ENCODE data around the gene FOXO6. TPM values are rescaled to one million over a fixed set of nuclear protein-coding genes. Genes with fewer than 3 reads are reported as not detected.

The FOXO6 gene
- polyA plus RNA-seq, 1 of the 3 experiments (the other 2 are of a cell fraction), result 0.35 TPM

DNA sequence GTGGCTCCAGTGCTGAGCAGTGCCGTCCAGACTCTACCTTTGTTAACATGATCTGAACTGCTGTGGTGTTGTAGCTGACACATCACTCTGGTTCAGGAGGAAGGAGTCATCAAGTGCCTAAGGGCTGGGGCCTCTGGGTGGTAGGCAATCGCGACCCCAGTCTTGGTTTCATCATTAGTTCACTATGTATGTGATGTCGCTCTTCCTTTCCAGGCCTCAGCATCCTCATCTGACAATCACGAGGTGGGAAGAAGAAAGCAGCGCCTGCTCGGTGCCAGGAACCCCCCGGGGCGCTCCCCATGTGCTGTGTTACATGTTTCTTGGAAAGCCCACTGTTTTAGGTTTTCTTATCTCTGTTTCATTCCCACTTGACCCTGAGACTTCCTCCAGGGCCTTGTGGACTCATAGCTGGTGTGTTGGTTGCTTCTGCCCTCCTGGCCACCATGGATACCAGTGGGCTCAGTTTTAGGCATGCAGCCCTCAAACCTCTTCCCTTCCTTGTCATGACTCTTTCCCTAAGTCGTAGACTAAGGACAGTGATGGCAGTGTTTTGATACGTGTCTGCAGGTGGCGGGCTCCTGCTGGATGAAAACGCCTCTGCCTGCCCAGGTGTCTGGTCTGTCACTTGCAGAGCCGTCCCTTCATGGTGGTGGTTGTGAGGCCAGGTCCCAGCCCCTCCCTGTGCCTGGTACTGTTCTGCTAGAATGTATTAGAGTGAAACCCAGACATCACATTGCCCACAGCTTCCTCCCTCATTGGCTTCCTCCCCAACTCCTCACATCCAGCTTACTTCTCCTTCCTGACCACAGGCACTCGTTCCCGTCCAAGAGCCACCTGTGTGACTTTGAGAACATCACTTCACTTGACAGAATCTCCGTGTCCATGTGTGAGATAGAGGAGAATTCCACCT is 17.2 kb upstream of the FOXO6 start:
- Histone ChIP-seq H3K27me3 (ENCODE audit: insufficient read depth) (no peaks in the 10 kb centered on the region), H3K4me1 (ENCODE audit: control insufficient read depth in 1 of 2, insufficient read depth in 2 of 2, low read depth in 1 of 2, low read length in 1 of 2) (peaks cover 0 to 4% of the 10 kb centered on the region in 2 experiments; a peak in 1 of 4 replicates), H3K9me3 (no peaks in the 10 kb centered on the region), H3K4me3 (ENCODE audit: low read depth in 2 of 2, low read length in 1 of 2) (no peak overlapping the region), H3F3A (replicated peaks; ENCODE audit: insufficient read depth) (no peaks in the 10 kb centered on the region), H2AFZ (ENCODE audit: low read depth) (no peak overlapping the region), H3K79me2 (ENCODE audit: insufficient read depth) (no peaks in the 10 kb centered on the region), H3K36me3 (replicated peaks in 1 of 2; ENCODE audit: control insufficient read depth in 1 of 2, insufficient read depth in 2 of 2, low read length in 1 of 2) (no peaks in the 10 kb centered on the region), H3K27ac (ENCODE audit: low read depth in 2 of 2, low read length in 1 of 2) (no peak overlapping the region), H3K4me2 (no peak overlapping the region), H3K9ac (no peak overlapping the region), H3K9me2 (no peaks in the 10 kb centered on the region), H4K20me1 (ENCODE audit: insufficient read depth) (no peaks in the 10 kb centered on the region)
- ChIA-PET CTCF (interaction anchor here (1.3 kb wide), 1 partner anchor 79 kb away, joined by 3 read pairs; no protein-coding TSS in a partner anchor), POLR2A (no interaction called here)
- no peak for DNase-seq
- 89% methylated on average over 16 of the region's 17 CpGs for WGBS (ENCODE audit: low lambda C conversion rate)
- TF ChIP-seq SMC3 (IDR thresholded peaks at IDR 0.05; ENCODE audit: low read depth, low read length) (no peak), GABPA (IDR thresholded peaks at IDR 0.05; ENCODE audit: low read depth) (no peak), MXI1 (IDR thresholded peaks at IDR 0.05; ENCODE audit: low read depth, low read length) (no peak), GATA2 (CRISPR knock-in tag; IDR thresholded peaks at IDR 0.05) (no peak), SIN3A (IDR thresholded peaks at IDR 0.05; ENCODE audit: borderline replicate concordance, low read depth, low read length) (no peak), NRF1 (IDR thresholded peaks at IDR 0.05; ENCODE audit: low read depth, low read length) (no peak), EZH2phosphoT487 (IDR thresholded peaks at IDR 0.05; ENCODE audit: borderline replicate concordance, low read depth) (no peak)
- TF ChIP-seq, protein P1, sequence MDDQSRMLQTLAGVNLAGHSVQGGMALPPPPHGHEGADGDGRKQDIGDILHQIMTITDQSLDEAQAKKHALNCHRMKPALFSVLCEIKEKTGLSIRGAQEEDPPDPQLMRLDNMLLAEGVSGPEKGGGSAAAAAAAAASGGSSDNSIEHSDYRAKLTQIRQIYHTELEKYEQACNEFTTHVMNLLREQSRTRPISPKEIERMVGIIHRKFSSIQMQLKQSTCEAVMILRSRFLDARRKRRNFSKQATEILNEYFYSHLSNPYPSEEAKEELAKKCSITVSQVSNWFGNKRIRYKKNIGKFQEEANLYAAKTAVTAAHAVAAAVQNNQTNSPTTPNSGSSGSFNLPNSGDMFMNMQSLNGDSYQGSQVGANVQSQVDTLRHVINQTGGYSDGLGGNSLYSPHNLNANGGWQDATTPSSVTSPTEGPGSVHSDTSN (IDR thresholded peaks at IDR 0.05), result no peak

DNA sequence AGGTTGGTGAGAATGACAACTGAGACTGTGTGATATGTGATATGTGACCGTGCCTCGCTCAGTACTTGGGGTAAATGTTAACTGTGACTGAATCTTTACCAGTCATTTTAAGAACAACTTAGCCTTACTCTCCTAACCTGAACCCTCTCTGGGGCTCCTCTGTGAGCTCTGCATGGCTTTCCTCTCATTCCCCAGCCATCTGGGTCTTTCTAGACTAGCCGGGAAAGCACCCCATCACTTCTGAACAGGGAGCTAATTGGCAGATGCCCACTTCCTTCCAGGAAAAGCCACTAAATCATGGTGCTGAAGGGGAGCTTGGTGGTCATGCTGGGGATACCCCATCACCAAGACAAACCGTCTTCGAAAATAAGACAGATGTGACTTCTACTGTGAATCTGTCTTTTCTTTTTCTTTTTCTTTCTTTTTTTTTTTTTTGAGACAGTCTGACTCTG is 16.5 kb upstream of the FOXO6 start:
- H3K4me2 ChIP-seq, result no peak overlapping the region
- no peaks in the 10 kb centered on the region for H4K20me1 ChIP-seq (ENCODE audit: insufficient read depth)
- no peaks in the 10 kb centered on the region for H3K36me3 ChIP-seq (replicated peaks in 1 of 2; ENCODE audit: control insufficient read depth in 1 of 2, insufficient read depth in 2 of 2, low read length in 1 of 2)
- no peaks in the 10 kb centered on the region for H3K27me3 ChIP-seq (ENCODE audit: insufficient read depth)
- no peaks in the 10 kb centered on the region for H3F3A ChIP-seq (replicated peaks; ENCODE audit: insufficient read depth)
- TF ChIP-seq TEAD4 (IDR thresholded peaks at IDR 0.05; ENCODE audit: borderline replicate concordance, insufficient read depth) (no peak), NRF1 (IDR thresholded peaks at IDR 0.05; ENCODE audit: low read depth, low read length) (no peak), IRF3 (IDR thresholded peaks at IDR 0.05; ENCODE audit: low read depth, low read length) (no peak), USF1 (IDR thresholded peaks at IDR 0.05; ENCODE audit: borderline replicate concordance, low read depth) (no peak)
- no peak overlapping the region for H2AFZ ChIP-seq (ENCODE audit: low read depth)
- no peaks in the 10 kb centered on the region for H3K9me3 ChIP-seq
- no peaks in the 10 kb centered on the region for H3K9me2 ChIP-seq
- peaks cover 0 to 4% of the 10 kb centered on the region in 2 experiments; a peak in 1 of 4 replicates for H3K4me1 ChIP-seq (ENCODE audit: control insufficient read depth in 1 of 2, insufficient read depth in 2 of 2, low read depth in 1 of 2, low read length in 1 of 2)
- H3K9ac ChIP-seq, result no peak overlapping the region
- no peak overlapping the region for H3K27ac ChIP-seq (ENCODE audit: low read depth in 2 of 2, low read length in 1 of 2)
- POLR2A ChIA-PET, result no interaction called here
- 95% methylated on average over 5 of the region's 5 CpGs for WGBS (ENCODE audit: low lambda C conversion rate)
- CTCF ChIA-PET, result interaction anchor here (1.3 kb wide), 1 partner anchor 78 kb away, joined by 3 read pairs; no protein-coding TSS in a partner anchor
- H3K4me3 ChIP-seq (ENCODE audit: low read depth in 2 of 2, low read length in 1 of 2), result no peak overlapping the region
- H3K79me2 ChIP-seq (ENCODE audit: insufficient read depth), result no peaks in the 10 kb centered on the region
- DNase-seq, result no peak
